Measurements from ENCODE around the gene MAD1L1. TPM values are rescaled to one million over a fixed set of nuclear protein-coding genes. Genes with fewer than 3 reads are reported as not detected.

The MAD1L1 gene
- total and polyA plus RNA-seq, 2 of the 4 experiments (the other 2 are of a cell fraction), result 29.0 to 40.9 TPM

- H3K18ac ChIP-seq (ENCODE audit: low read depth, low read length), result no peak overlapping the region
- H4K20me1 ChIP-seq (ENCODE audit: insufficient read depth, low read length), result no peaks in the 10 kb centered on the region; the same call in 1 of the 2 replicates
- H3K9me3 ChIP-seq (ENCODE audit: control insufficient read depth, insufficient read depth, low read length), result no peaks in the 10 kb centered on the region
- 0 out of 2 replicates have a peak, but pooled peaks cover 3% of the 10 kb centered on the region for H3K9me1 ChIP-seq (ENCODE audit: insufficient read depth, low read length)
- no peak overlapping the region for H4K8ac ChIP-seq (ENCODE audit: low read depth in 2 of 2, low read length in 2 of 2)
- no peak overlapping the region for H3K4me3 ChIP-seq (ENCODE audit: insufficient read depth, low read depth, low read length)
- ChIA-PET POLR2A (ENCODE audit: unreplicated experiment) (no interaction called here), CTCF (interaction anchor here (0.6 kb wide), 1 partner anchor 456 kb away, joined by 3 read pairs; no protein-coding TSS in a partner anchor)
- no peak overlapping the region for H2BK120ac ChIP-seq (ENCODE audit: low read depth, low read length)
- H3K9ac ChIP-seq (ENCODE audit: low read depth, low read length), result no peak overlapping the region
- DNase-seq (no peak), ATAC-seq (ENCODE audit: low read depth) (no peak)
- H3K79me1 ChIP-seq (ENCODE audit: low read depth in 1 of 2, low read length in 2 of 2), result peaks cover 22 to 51% of the 10 kb centered on the region in 2 experiments
- no peak overlapping the region for H3K4ac ChIP-seq (ENCODE audit: low read depth, low read length)
- dilution Hi-C loops (cut with HindIII; ENCODE audit: low sequenced_read_pairs, unreplicated experiment) (no loop called here), intact Hi-C loops (cut with micrococcal nuclease) (no loop called here), in situ Hi-C loops (cut with MboI; ENCODE audit: low sequenced_read_pairs) (no loop called here)
- no peak overlapping the region for H3K56ac ChIP-seq (ENCODE audit: extremely low read depth, insufficient read depth, low read length)
- no peak overlapping the region for H3K14ac ChIP-seq (replicated peaks; ENCODE audit: low read depth, low read length)
- 100% methylated on average over 3 of the region's 8 CpGs; no CpG with 5 or more reads in 1 of the 2 experiments for WGBS, 2 experiments (ENCODE audit: extremely low coverage in 2 of 2, insufficient read length in 1 of 2)
- H3K27ac ChIP-seq (ENCODE audit: insufficient read depth, low read length), result no peak overlapping the region
- H4K5ac ChIP-seq (ENCODE audit: low read depth, low read length), result no peak overlapping the region
- H2BK5ac ChIP-seq (ENCODE audit: low read depth, low read length, poor library complexity, severe bottlenecking), result no peak overlapping the region
- no peak overlapping the region for H3K4me2 ChIP-seq (ENCODE audit: low read depth, low read length)
- no peak overlapping the region for H2AFZ ChIP-seq (replicated peaks; ENCODE audit: low read length, poor library complexity)
- H2AK9ac ChIP-seq (replicated peaks; ENCODE audit: low read depth, low read length, poor library complexity), result no peak overlapping the region
- H3K36me3 ChIP-seq (ENCODE audit: control insufficient read depth, insufficient read depth, low read length), result peaks cover 37% of the 10 kb centered on the region
- no peak overlapping the region for H4K91ac ChIP-seq (ENCODE audit: insufficient read depth, low read depth, low read length)
- no peak for TF ChIP-seq RCOR1 (IDR thresholded peaks at IDR 0.05; ENCODE audit: insufficient replicate concordance, low read length)
- no peak for TF ChIP-seq SMC3 (IDR thresholded peaks at IDR 0.05; ENCODE audit: low read depth, low read length)
- TF ChIP-seq, protein P1, sequence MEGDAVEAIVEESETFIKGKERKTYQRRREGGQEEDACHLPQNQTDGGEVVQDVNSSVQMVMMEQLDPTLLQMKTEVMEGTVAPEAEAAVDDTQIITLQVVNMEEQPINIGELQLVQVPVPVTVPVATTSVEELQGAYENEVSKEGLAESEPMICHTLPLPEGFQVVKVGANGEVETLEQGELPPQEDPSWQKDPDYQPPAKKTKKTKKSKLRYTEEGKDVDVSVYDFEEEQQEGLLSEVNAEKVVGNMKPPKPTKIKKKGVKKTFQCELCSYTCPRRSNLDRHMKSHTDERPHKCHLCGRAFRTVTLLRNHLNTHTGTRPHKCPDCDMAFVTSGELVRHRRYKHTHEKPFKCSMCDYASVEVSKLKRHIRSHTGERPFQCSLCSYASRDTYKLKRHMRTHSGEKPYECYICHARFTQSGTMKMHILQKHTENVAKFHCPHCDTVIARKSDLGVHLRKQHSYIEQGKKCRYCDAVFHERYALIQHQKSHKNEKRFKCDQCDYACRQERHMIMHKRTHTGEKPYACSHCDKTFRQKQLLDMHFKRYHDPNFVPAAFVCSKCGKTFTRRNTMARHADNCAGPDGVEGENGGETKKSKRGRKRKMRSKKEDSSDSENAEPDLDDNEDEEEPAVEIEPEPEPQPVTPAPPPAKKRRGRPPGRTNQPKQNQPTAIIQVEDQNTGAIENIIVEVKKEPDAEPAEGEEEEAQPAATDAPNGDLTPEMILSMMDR (conservative IDR thresholded peaks at IDR 0.05; ENCODE audit: low read depth, low read length), result no peak
- TF ChIP-seq FOS (IDR thresholded peaks at IDR 0.05; ENCODE audit: low read depth, low read length), result no peak
- TF ChIP-seq NFE2L2 (IDR thresholded peaks at IDR 0.05; ENCODE audit: low read depth, low read length), result no peak
- no peak for TF ChIP-seq MAZ (IDR thresholded peaks at IDR 0.05; ENCODE audit: borderline replicate concordance, low read depth, low read length)
- TF ChIP-seq BHLHE40 (IDR thresholded peaks at IDR 0.05; ENCODE audit: low read depth, low read length), result no peak
- no peak for TF ChIP-seq USF2 (IDR thresholded peaks at IDR 0.05; ENCODE audit: low read depth, low read length)
- TF ChIP-seq RAD21 (IDR thresholded peaks at IDR 0.05; ENCODE audit: low read length), result no peak
- TF ChIP-seq MXI1 (IDR thresholded peaks at IDR 0.05; ENCODE audit: borderline replicate concordance, low read depth, low read length), result no peak
- no peak for TF ChIP-seq MAFK (IDR thresholded peaks at IDR 0.05; ENCODE audit: low read depth, low read length)
- TF ChIP-seq CHD1 (IDR thresholded peaks at IDR 0.05; ENCODE audit: low read depth, low read length), result no peak
- no peak for TF ChIP-seq CEBPB (IDR thresholded peaks at IDR 0.05; ENCODE audit: low read depth, low read length)
- TF ChIP-seq RFX5 (IDR thresholded peaks at IDR 0.05; ENCODE audit: low read depth, low read length), result no peak
- TF ChIP-seq, protein P2, sequence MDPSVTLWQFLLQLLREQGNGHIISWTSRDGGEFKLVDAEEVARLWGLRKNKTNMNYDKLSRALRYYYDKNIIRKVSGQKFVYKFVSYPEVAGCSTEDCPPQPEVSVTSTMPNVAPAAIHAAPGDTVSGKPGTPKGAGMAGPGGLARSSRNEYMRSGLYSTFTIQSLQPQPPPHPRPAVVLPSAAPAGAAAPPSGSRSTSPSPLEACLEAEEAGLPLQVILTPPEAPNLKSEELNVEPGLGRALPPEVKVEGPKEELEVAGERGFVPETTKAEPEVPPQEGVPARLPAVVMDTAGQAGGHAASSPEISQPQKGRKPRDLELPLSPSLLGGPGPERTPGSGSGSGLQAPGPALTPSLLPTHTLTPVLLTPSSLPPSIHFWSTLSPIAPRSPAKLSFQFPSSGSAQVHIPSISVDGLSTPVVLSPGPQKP (IDR thresholded peaks at IDR 0.05; ENCODE audit: borderline replicate concordance, low read depth, low read length), result no peak
- no peak for TF ChIP-seq POLR2A (IDR thresholded peaks at IDR 0.05; ENCODE audit: low read depth, low read length)
- peaks cover 3% of the 10 kb centered on the region for H3K4me1 ChIP-seq (ENCODE audit: control insufficient read depth, insufficient read depth, low read length)
- H3K23ac ChIP-seq (ENCODE audit: low read depth, low read length), result no peak overlapping the region
- no peak overlapping the region for H2BK20ac ChIP-seq (ENCODE audit: low read depth, low read length)
- no peaks in the 10 kb centered on the region for H3K27me3 ChIP-seq (ENCODE audit: control insufficient read depth, insufficient read depth, low read length)
- no peak overlapping the region for H2BK15ac ChIP-seq (ENCODE audit: low read depth, low read length)
- no TSS peak for BruUV-seq (replicated peaks)
- no peak overlapping the region for H2AK5ac ChIP-seq (ENCODE audit: low read depth, low read length)
Measured at GRCh38 chr7:2228921-2229320, 3.8 kb downstream of the MAD1L1 start.
